Glomerular endothelial cell (primary cell): Measurements from ENCODE around the gene EIF4E3. TPM values are rescaled to one million over a fixed set of nuclear protein-coding genes. Genes with fewer than 3 reads are reported as not detected.

Source experiments
- DNase-seq: peaks from one replicate; pipeline ENCODE4 v3.0.0-alpha.2; 2011; ENCODE audit warnings: low read depth, low spot score; ENCODE audit errors: extremely low read depth
- total RNA-seq: library from RNA; depleted of rRNA; stranded (reverse); fragments of >200 nt; gene quantifications from 2 replicates; pipeline ENCODE4 v1.2.3, GENCODE V29; 2015

EIF4E3 gene
- total RNA-seq, 1 donor from 2014 or later, result 4.7 TPM

DNA sequence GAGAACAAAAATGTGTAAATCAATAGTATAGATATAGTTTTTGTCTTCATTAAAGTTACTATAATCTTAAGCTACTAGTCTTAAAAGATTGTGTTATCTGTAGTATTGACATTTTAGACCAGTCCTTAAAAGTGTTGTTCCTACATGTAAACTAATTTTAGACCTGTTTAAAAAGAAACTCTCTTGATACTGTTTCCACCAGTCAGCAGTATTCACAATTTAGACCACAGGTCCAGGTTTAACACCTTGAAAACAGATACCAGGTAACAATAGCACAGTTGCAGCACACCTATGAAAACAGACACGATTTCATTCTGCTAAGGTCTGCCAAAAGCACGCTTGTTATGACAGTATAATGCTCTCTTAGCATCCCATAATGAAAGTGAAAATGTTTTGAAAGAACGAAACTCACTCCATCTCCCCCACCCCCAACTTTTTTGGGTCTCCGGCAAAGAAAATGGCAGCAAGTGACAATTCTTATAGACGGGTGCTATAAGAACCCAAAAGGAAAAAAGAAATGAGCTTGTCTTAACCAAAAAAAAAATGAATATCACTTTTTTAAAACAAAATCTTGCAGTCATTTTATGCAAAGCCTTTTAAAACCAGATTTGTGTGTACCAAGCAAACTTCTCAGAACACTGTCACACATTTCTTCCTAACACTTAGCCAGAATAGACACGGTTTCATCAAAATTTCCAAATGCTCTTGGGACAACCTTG lies 1.6 kb downstream of the EIF4E3 start:
- DNase-seq, result no peak

DNA sequence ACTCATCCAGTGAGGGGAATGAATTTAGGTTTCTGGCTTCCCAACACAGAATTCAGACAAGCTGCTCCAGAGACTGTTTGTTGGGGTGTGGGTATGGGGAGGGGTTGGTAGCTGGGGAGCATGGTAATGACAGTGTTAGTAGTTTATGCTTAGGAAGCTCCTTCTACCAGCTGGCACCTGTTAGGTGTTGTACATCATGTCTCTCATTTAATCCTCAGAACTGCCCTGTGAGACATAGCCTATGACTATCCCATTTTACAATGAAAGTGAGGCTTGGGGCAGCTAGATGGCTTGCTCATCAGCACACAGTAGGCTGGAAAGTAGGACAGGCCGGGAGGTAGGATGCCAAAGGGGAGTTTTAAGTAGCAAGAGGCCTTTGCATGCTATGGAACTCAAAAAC lies 2.5 kb downstream of the EIF4E3 start:
- no peak for DNase-seq

DNA sequence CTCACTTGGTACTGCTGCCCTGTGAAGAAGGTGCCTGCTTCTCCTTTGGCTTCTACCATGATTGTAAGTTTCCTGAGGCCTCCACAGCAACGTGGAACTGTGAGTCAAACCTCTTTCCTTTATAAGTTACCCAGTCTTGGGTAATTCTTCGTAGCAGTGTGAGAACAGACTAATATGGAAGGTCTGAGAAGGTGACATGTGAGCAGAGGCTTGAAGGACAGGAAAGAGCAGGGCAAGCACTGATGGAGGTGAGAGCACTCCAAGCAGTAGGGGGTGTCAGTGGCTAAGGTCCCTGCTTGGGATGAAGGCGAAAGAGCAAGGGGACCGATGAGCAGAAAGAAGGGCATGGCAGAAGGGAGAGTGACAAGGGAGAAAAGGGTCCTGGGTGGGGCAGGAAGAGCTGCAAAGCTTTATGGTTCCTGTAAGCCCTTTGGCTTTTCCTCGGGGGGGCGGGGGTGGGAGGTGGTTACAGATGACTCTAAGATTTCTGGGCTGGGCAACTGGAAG lies 3.5 kb downstream of the EIF4E3 start:
- no peak for DNase-seq

DNA sequence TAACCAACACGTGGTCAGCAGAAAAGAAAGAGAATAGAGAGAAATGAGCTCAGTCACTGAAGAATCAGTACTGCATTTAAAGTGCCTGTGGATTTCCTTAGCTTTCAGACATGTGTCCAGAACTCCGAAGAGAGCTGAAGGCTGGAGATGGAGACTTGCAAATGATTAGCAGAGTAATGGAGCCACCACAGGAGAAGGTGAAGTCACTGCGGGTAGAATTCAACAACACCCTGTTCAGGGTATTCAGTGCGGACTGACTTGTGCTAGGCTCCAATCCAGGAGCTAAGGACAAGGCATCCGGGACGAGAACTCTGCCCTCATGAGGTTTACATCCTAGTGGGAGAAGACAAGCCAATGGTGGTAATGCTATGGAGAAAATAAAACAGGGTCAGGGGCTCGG lies 4.2 kb downstream of the EIF4E3 start:
- no peak for DNase-seq

DNA sequence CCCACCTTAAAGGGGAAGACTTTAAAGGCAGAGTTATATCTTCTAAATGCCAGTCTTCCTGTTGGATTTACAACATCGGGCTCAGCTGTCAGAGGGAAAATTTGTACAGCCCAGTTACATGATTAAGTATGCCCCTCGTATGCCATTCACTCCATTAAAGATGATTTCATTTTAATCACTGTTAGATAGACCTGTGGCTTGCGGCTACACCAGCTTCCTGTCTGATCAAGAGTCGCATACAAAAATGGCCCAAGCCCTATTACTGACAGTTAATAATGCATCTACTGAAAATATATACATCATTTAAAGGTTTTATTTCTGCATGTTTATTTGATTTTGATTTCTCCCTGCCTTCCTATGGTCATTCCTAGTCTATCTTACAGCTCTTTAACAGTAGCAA lies 7.1 kb downstream of the EIF4E3 start:
- no peak for DNase-seq

- DNase-seq, result no peak
These were observed 10.6 kb downstream of the EIF4E3 start for GRCh38 chr3:71714595-71714994.

DNA sequence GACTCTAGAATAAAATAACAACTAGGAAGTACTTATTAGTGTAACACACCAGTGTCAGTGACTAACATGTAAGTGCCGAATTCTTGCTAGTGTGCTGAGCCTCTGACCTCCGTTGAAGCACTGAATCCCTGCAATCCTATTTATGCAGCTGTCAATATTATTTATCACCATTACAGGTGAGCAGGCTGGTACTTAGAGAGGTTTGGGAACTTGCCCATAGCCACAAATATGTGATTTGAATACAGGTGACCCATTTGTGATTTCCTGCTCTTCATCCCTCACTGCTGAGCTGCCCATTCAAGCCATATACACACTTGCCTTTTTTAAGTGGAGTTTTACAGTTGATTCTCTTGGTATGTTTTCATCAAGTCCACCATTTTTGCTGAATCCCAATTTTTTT lies 12.2 kb downstream of the EIF4E3 start:
- DNase-seq, result no peak

DNA sequence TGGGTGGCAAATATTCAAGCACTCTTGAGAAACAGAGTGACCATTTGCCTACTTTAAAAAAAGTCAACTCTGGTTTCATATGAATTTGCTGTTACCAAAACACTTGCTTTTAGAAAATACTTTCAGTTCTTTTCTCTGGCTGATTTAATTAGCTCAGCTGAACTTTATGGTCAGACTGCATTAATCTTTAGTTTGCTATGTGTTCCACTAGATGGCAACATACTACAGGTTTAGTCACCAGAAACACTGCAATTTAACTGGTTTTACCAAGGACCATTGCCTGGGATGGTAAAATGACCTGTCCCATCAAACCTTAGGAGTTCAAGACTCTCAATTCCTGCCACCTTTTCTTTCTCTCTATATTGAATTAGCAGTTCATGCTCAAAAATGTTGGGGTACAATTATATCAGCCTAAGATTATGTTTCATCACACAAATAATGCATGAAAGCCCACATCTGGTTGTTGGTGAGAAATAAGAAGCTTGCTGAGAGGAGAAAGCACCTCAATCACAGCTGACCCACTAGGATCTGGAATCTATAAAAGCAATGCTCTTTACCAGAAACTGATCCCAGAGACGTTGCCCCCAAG lies 14.2 kb downstream of the EIF4E3 start:
- no peak for DNase-seq

- DNase-seq, result no peak
These were observed 15.2 kb downstream of the EIF4E3 start for GRCh38 chr3:71709908-71710511.

DNA sequence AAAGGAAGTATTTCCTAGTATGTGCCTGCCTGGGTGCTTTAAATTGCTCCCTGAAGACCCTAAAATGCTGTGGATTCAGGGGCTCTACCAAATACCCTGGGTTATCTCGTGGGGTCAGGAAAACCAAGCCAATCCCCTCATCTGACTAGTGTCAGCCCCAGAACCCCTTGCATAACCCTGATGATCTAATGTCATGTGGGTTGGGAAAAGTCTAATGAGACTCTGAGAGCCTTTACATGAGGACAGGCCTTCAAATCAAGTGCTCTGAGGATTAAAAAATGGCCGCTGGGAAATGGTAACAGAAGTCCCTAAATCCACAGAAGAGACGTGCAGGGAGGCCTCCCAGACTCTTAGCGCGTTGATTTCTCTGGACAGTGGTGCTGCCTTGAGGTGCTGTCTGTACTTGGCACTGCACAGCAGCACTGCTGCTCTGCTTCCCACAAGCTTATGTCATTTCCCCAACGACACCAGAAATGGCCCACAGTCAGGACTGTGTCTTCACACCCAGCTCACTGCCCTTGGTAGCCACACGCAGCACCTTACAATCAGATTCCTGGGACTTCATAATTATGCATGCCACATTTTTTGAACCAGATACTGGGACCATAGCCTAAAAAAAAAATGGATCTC lies 16.6 kb downstream of the EIF4E3 start:
- no peak for DNase-seq

GRCh38 chr3:71707595-71707994 lies 17.6 kb downstream of the EIF4E3 start:
- DNase-seq, result no peak

DNA sequence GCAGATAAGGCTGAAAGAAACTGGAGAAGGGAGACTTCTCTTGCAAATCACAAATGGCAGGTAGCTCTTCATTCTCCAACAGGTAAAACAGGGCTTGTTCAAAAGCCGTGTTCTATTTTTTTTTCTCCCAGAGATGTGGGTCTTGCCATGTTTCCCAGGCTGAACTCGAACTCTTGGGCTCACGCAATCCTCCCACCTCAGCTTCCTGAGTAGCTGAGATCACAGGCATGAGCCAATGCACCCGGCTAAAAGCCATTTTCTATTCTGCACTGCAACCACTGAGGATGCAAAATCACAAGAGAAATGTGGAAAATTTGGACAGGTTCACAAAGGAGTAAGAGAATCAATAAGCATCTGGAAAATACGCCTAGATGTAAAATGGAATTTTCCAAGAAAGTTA lies 19.5 kb downstream of the EIF4E3 start:
- no peak for DNase-seq

- DNase-seq, result no peak
These were observed 20.3 kb downstream of the EIF4E3 start for GRCh38 chr3:71704915-71705314.

DNA sequence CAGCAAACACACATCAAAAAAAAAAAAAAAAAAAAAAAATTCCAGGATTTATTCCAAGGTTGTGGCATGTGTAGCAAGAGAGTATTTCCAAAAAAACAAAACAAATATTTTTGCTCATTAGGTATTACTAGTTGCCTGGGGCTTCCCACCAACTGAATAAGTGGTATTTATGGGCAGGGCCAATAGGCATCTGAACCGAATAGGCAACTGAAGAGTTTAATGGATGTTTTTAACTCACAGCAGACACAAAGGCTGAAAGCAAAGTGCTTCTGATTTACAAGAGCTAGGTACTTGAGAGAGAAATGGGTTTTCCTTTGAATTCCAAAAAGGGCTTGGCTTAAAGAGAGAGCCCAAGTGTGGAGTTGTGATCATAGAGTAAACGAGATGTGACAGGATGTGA lies 21.4 kb downstream of the EIF4E3 start:
- no peak for DNase-seq

DNA sequence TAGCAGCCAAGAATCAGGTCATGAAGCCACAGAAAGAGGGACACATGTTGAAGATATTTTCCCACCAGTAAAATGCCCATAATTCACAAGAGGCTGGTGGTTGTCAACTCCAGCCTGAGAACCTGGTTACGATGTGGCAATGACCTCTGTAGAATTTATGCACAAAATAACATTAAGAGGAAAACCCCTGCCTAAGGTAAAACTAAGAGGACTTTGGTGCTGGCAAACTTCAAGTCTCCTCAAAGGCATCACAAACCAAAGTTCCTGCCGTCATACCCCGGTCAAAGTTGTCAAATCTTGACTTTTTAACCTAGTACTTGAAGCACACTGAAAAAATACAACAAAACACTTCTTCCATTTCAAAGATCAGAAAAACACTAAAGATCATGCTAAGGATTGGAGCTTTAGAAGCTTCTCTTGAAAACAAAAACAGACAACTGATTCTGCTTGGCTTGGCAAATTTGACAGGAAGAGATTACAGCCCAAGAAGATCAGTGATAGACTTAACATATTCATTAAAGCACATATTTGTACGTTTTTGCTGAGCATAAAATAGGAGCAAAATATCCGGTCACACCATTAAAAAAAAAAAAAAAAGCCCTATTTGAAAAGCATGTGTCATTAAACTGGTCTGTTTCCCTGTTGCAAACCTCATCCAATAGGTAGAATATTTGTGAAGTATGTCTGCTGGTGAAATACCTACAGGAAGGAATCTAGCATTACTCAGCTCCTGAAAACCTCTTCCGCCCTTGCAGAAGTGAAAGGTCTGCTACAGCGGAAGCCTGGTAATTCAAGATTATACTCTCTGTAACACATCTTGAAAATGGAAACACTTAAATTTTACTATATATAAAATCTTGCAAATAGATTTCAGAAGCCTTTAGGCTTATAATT lies 22.8 kb downstream of the EIF4E3 start:
- no peak for DNase-seq

- no peak for DNase-seq
These were observed 23.9 kb downstream of the EIF4E3 start for GRCh38 chr3:71701251-71701762.

GRCh38 chr3:71695000-71695482 lies 30.2 kb downstream of the EIF4E3 start:
- no peak for DNase-seq

- DNase-seq, result no peak
These were observed 30.7 kb downstream of the EIF4E3 start for GRCh38 chr3:71694358-71694999.

DNA sequence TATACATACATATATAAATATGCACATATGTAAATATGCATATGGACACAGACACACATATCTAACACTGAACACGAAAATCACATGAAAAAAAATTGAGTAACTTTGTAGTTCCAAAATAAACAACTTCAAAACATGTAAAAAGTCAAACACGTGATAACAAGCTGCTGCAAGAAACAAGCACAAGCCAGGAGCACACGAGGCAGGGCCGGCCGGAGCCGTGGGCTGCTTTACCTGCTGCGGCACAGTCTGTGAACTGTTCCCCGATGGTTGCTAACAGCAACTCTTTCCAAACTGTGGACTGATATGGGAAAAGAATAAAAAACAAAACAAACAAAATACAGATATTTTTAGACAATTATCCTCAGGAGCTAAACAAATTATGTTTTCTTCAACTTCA lies 31.6 kb downstream of the EIF4E3 start:
- no peak for DNase-seq

GRCh38 chr3:71692139-71692538 lies 33.1 kb downstream of the EIF4E3 start:
- no peak for DNase-seq
